ENCODE measurements around the gene CLDN1.
"Not testable (repeated sequence)": the region's sequence is repeated elsewhere in the genome, so short reads cannot be mapped to it uniquely, and the experiment has no call there.

The CLDN1 gene

DNA sequence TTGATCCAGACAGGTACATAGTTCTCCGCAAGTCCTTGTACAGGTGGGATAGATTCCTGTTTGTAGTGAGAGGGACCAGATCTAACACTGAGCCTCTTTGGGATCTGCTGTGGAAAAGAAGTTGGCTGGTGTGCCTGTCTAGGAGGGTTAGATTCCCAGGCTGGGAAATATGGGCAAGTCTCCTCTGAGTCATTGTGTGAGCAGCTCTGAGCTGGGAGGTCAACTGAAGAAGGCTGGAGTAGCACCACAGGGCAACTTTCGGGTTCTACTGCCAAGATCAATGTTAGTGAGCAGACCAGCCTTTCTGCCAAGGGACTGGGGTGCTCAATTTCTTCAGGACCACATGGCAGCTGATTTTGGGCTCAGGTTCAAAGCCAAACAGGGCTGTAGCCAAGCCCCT is 33.4 kb downstream of the CLDN1 start:
- Mint-ChIP-seq H3K27ac (no peak overlapping the region), H3K36me3 (no peaks in the 10 kb centered on the region), H3K4me3 (no peak overlapping the region), H3K9me3 (peaks cover 20% of the 10 kb centered on the region), H3K4me1 (no peaks in the 10 kb centered on the region)
- DNase-seq (ENCODE audit: low spot score in 2 of 2) (no peak), ATAC-seq (no peak)

DNA sequence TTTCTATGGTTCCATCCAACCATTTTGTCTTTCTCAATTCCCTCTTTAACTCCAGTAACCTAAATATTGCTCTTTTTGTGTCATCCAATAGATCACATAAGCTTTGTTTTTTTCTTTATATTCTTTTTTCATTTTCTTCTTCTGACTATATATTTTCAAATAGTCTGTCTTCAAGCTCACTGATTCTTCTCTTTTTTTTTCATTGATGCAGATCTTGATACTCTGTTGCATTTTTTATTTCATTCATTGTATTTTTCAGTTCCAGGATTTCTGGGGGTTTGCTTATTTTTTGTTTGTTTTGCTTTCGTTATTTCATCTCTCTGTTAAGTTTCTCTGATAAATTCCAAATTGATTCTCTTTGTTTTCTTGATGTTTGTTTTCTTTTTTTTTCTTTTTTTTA is 36.2 kb downstream of the CLDN1 start:
- no peak overlapping the region for H3K27ac Mint-ChIP-seq
- peaks cover 17% of the 10 kb centered on the region for H3K9me3 Mint-ChIP-seq
- no peak overlapping the region for H3K4me3 Mint-ChIP-seq
- ATAC-seq, result no peak
- no peak for DNase-seq (ENCODE audit: low spot score in 2 of 2)
- no peaks in the 10 kb centered on the region for H3K4me1 Mint-ChIP-seq
- no peaks in the 10 kb centered on the region for H3K36me3 Mint-ChIP-seq

DNA sequence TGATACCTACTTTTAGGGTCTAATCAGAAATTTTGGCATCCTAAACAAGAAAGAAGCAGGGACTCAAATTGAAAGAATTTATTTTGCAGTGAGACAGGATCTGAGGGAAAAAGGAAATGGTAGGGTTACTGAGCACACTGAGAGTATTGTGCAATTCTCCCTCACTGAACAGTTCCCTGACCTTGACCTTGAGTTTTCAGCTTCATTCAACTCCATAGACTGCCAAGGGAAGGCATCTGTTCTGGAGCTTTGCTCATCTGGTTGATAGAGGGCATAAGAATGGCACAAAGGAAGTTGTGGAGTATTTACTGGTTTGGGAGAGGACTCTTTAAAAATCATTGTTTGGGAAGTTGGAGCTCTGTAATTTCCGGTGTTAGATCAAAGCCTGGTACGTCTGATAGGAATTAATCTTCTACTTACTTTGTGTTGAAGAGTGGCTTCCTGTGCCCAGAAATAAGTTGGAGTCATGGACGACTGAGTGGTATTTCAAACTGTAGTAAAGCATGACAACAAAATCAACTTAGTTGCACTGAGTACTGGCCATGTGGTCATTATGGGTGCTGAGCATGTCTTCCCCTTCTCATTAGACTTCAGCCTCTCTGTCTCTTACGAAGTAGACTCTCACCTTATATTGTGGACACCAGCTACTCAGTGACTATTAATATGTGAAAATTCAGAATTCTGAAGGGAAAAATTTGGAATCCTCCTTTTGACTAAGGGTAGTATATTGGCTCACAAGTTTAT is 40.8 kb downstream of the CLDN1 start:
- Mint-ChIP-seq H3K4me3 (no peak overlapping the region), H3K36me3 (no peaks in the 10 kb centered on the region), H3K9me3 (peaks cover 10% of the 10 kb centered on the region), H3K4me1 (no peaks in the 10 kb centered on the region), H3K27ac (no peak overlapping the region)
- no peak for ATAC-seq
- DNase-seq (ENCODE audit: low spot score in 2 of 2), result no peak

DNA sequence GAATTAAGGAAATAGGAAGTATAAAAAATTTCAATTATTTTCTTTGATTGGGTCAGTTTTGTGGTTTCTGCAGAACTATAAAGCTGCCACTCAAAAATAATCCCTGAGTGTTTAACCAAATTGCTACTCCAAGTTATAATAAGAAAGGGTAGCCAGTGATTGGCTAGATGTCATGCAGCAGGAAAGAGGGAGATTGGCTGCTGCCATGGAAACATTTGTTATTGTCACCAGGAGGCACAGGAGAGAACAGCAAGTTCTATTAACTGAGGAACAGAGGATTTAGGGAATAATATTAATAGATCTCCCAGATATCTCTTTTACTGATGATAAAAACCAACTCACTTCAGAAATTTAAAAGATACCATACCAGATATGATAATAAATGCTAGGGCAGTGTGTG is 42.6 kb downstream of the CLDN1 start:
- no peaks in the 10 kb centered on the region for H3K4me1 Mint-ChIP-seq
- no peak overlapping the region for H3K4me3 Mint-ChIP-seq
- ATAC-seq (no peak), DNase-seq (ENCODE audit: low spot score in 2 of 2) (no peak)
- H3K27ac Mint-ChIP-seq, result no peak overlapping the region
- H3K36me3 Mint-ChIP-seq, result no peaks in the 10 kb centered on the region
- H3K9me3 Mint-ChIP-seq, result peaks cover 3% of the 10 kb centered on the region

DNA sequence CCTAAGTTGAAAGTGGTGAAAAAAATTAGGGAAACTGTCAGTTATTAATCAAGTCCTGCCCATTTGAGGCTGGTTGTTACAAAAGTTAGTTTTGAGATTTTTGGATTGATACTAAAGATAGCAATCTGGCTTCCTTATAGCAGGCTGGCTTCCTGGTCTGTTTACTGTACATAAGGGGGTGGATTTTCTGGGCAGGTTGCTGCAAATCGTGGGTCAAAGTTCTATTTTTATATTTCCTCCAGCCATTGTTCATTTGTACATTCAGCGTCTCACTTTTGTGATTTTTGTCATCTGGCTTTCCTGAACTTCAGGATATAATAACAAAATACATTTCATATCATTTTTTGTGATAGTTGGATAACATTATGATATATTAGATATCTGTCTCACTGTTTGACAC is 49.5 kb downstream of the CLDN1 start:
- Mint-ChIP-seq H3K9me3 (peaks cover 4% of the 10 kb centered on the region), H3K4me3 (no peak overlapping the region), H3K4me1 (no peaks in the 10 kb centered on the region), H3K36me3 (no peaks in the 10 kb centered on the region), H3K27ac (no peak overlapping the region)
- DNase-seq (ENCODE audit: low spot score in 2 of 2) (no peak), ATAC-seq (no peak)

DNA sequence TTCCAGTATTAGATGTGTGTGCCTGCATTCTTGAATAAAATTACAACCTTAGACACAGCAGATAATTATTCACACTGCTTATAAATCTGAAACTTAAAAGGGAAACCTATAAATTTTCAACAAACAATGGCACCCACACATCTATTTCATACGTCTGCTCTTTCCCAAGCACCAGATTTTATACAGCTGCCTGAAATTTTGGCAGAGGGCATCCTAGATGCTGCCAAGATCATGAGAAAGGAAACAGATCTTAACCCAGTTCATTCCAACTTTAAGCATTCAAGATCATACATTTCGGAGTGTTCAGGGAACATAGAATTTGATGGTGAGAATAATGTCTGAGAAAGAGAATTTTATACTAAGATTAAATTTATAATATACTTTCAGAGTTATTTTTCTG is 53.1 kb downstream of the CLDN1 start:
- H3K4me1 Mint-ChIP-seq, result no peaks in the 10 kb centered on the region
- H3K4me3 Mint-ChIP-seq, result no peak overlapping the region
- DNase-seq (ENCODE audit: low spot score in 2 of 2) (no peak), ATAC-seq (no peak)
- H3K27ac Mint-ChIP-seq, result no peak overlapping the region
- H3K36me3 Mint-ChIP-seq, result no peaks in the 10 kb centered on the region
- peaks cover 4% of the 10 kb centered on the region for H3K9me3 Mint-ChIP-seq

DNA sequence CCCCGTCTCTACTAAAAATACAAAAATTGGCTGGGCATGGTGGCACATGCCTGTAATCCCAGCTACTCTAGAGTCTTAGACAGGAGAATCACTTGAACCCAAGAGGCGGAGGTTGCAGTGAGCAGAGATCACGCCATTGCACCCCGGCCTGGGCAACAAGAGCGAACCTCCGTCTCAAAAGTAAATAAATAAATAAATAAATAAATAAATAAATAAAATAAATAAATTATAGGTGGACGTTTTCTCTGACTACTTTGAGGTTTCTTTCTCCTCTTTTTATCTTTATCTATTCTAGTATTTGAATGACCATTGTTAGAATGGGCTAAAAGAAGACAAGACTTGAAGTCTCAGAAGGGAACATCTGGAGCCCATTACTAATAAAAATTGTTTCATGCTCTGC is 54.8 kb downstream of the CLDN1 start:
- H3K4me3 Mint-ChIP-seq; H3K9me3 Mint-ChIP-seq; DNase-seq (ENCODE audit: low spot score in 2 of 2); H3K4me1 Mint-ChIP-seq; H3K36me3 Mint-ChIP-seq; ATAC-seq; H3K27ac Mint-ChIP-seq: not testable (repeated sequence)

DNA sequence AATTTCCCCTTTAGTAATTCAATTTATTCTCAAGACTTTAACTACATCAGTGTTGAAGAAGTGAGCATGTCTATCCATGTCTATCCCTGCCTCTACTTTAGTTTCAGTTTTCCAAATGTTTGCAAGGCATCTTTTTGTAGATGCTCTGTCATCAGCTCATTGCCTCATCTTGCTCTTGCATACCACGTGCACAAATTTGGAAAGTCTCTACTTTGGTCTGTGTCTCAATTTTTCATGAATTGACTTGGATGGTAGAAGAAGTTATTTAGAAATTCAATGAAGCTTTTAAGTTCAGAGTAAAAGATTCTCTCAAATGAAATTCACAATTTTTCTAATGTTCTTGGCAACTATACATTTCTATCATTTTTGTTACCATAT is 55.3 kb downstream of the CLDN1 start:
- H3K27ac Mint-ChIP-seq, result no peak overlapping the region
- no peaks in the 10 kb centered on the region for H3K4me1 Mint-ChIP-seq
- no peaks in the 10 kb centered on the region for H3K36me3 Mint-ChIP-seq
- peaks cover 6% of the 10 kb centered on the region for H3K9me3 Mint-ChIP-seq
- ATAC-seq, result no peak
- H3K4me3 Mint-ChIP-seq, result no peak overlapping the region
- no peak for DNase-seq (ENCODE audit: low spot score in 2 of 2)

DNA sequence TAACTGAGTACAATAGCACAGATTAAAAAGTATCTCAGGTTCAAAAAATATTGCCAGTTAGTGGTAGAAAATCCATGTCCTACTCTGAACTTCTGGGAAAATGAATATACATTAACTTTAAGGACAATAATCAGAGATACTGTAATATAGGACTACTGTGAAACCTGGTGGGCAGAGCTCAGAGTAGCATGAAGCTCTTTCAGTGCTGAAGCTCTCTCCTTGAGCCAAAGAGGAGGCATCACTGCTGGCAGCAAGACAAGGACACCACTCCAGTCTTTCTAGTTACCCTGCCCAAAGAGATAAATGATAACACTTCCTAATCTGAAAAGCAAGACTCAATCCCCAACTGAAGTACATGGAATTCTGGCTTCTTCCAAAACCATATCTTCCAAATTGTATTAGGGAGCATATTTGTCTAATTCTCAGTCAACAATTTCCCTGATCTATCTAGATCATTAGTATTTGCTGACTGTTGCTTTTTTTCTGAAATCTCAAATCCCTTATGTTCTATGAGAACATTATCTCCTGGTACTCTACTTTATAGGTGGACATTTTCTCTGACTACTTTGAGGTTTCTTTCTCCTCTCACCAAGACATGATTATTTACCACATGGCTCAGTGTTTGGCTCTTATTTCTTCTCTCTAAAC is 55.9 kb downstream of the CLDN1 start:
- DNase-seq (ENCODE audit: low spot score in 2 of 2), result no peak
- H3K36me3 Mint-ChIP-seq, result no peaks in the 10 kb centered on the region
- H3K9me3 Mint-ChIP-seq, result peaks cover 6% of the 10 kb centered on the region
- H3K4me1 Mint-ChIP-seq, result no peaks in the 10 kb centered on the region
- no peak overlapping the region for H3K27ac Mint-ChIP-seq
- H3K4me3 Mint-ChIP-seq, result no peak overlapping the region
- ATAC-seq, result no peak

DNA sequence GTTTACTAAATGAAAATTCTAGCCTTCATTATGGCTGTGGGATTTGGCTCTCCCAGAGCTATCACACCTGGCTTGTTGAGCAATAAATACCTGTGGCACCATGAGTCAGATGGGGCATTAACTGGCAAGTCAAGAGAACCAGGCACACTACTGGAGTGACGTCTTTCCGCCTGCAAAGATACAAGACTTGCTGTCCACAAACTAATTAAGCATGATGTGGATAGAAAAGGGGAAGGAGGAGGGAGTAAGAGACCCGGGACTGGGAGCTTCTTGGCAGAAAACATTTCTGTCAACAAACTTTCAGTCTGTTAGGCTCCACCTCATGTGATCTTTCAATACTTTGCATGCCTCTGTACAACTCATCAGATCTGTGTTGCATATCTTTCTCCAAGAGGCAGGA is 56.5 kb downstream of the CLDN1 start:
- H3K4me3 Mint-ChIP-seq, result no peak overlapping the region
- no peak for ATAC-seq
- DNase-seq (ENCODE audit: low spot score in 2 of 2), result no peak
- H3K27ac Mint-ChIP-seq, result no peak overlapping the region
- no peaks in the 10 kb centered on the region for H3K36me3 Mint-ChIP-seq
- no peaks in the 10 kb centered on the region for H3K4me1 Mint-ChIP-seq
- peaks cover 6% of the 10 kb centered on the region for H3K9me3 Mint-ChIP-seq

DNA sequence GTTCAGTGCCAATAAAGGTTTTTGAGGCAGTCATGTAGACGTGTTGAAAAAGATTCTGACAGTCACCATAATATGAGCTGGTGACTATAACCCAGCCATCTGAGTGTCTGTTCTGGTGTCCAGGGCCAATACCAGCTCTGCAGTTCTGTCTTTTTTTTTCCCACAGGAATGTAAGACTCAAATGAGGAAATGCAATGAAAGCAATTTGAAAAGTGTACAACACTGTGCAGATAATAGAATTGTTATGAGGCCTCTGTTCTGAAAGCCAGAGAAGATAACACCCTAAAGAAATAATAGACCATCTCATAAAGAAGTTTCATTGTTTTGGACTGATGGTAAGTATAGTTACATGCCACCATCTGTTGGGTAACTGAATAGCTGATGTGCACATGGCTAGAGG is 57.1 kb downstream of the CLDN1 start:
- ATAC-seq (no peak), DNase-seq (ENCODE audit: low spot score in 2 of 2) (no peak)
- Mint-ChIP-seq H3K27ac (no peak overlapping the region), H3K4me3 (no peak overlapping the region), H3K4me1 (no peaks in the 10 kb centered on the region), H3K9me3 (peaks cover 6% of the 10 kb centered on the region), H3K36me3 (no peaks in the 10 kb centered on the region)

DNA sequence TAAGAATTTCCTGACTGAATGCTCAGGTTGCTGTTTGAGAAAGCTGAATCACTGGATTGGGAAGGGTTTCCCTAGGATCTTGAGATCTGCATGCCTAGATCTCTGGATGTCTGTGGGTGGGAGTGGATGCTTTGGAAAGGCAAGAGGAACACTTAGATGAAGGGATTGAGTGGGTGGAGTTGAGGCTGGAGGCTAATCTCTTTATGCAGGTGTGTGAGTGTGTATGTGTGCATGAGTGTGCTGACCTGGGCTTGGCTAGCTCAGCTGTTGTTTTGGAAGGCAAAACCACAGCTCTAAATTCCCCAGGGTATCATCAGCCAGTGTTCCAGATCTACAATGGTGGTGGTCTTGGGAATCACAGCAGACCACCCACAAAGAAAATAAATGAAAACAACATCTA is 60.5 kb downstream of the CLDN1 start:
- DNase-seq (ENCODE audit: low spot score in 2 of 2), result no peak
- Mint-ChIP-seq H3K27ac (no peak overlapping the region), H3K4me1 (no peaks in the 10 kb centered on the region), H3K9me3 (peaks cover 2% of the 10 kb centered on the region), H3K4me3 (no peak overlapping the region), H3K36me3 (no peaks in the 10 kb centered on the region)
- ATAC-seq, result no peak

DNA sequence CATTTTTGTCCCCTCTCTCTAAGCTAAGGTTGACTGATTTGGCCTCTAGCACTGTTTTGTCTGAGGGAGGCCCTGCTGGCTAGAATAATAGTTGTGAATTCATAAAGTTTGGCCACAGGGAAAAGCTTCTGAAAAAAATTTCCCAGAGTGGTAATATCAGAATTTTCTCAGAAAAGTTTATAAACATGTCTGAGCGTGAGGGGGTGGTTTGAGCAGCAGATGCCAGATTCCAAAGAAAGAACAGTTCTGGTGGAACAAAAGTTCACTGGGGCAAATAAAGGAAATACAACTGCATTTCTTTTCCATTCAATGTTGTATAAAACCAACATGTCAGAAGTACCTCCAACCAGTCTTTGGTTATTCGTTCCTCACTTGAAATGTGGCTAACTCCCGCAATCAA is 61.2 kb downstream of the CLDN1 start:
- H3K36me3 Mint-ChIP-seq, result no peaks in the 10 kb centered on the region
- H3K4me3 Mint-ChIP-seq, result no peak overlapping the region
- no peak for ATAC-seq
- H3K4me1 Mint-ChIP-seq, result no peaks in the 10 kb centered on the region
- no peak overlapping the region for H3K27ac Mint-ChIP-seq
- H3K9me3 Mint-ChIP-seq, result peaks cover 2% of the 10 kb centered on the region
- DNase-seq (ENCODE audit: low spot score in 2 of 2), result no peak

DNA sequence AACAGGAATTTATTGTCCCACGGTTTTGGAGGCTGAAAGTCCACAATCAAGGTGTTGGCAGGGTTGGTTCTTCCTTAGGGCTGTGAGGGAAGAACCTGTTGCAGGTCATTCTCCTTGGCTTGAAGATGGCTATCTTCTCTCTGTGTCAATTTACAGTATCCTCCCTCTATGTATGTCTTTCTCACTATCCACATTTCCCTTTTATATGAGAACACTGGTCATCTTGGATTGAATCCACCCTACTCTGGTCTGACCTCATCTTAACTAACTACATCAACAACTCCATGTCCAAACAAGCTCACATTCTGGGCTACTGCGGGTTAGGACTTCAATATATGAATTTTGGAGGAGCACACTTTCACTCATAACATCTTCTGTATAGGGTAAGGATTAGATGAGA is 61.9 kb downstream of the CLDN1 start:
- H3K27ac Mint-ChIP-seq, result no peak overlapping the region
- no peak overlapping the region for H3K4me3 Mint-ChIP-seq
- DNase-seq (ENCODE audit: low spot score in 2 of 2), result no peak
- H3K36me3 Mint-ChIP-seq, result no peaks in the 10 kb centered on the region
- ATAC-seq, result no peak
- no peaks in the 10 kb centered on the region for H3K4me1 Mint-ChIP-seq
- H3K9me3 Mint-ChIP-seq, result peaks cover 2% of the 10 kb centered on the region

DNA sequence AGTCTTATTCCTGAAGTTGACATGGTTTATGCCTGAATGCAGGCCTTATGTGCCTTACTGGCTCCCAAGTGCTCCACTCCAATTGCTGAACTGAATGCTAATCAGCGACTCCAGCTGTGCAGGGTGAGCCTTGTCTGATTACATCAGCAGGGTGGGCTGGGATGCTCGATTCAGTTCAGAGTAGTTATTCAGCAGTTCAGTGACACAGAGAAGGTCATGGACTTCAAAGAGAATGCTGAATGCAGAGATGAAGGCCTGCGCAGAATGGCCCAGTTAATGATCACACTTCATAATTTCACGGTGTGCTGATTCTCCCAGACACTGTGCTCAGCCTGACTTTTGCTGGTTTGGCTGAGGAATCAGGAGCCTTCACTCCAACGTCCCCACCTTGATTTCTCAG is 63.6 kb downstream of the CLDN1 start:
- H3K9me3 Mint-ChIP-seq, result no peaks in the 10 kb centered on the region
- no peak overlapping the region for H3K4me3 Mint-ChIP-seq
- ATAC-seq, result no peak
- no peaks in the 10 kb centered on the region for H3K4me1 Mint-ChIP-seq
- H3K27ac Mint-ChIP-seq, result no peak overlapping the region
- H3K36me3 Mint-ChIP-seq, result no peaks in the 10 kb centered on the region
- DNase-seq (ENCODE audit: low spot score in 2 of 2), result no peak
